NB4 (cell line): ENCODE measurements around the gene NEXMIF.
"Not testable (repeated sequence)": the region's sequence is repeated elsewhere in the genome, so short reads cannot be mapped to it uniquely, and the experiment has no call there.

Source experiments
- DNase-seq: peaks from one replicate; pipeline ENCODE4 v3.0.0; 2010; ENCODE audit warnings: low read depth
- H3K4me3 ChIP-seq: one replicate; pipeline ENCODE4 v1.5.1; 2011; ENCODE audit warnings: mild to moderate bottlenecking, low read depth, low read length, moderate library complexity
- MAX ChIP-seq: IDR thresholded peaks from 2 replicates; pipeline ENCODE4 v1.6.1; 2011; ENCODE audit warnings: low read depth, low read length
- MYC ChIP-seq: IDR thresholded peaks from 2 replicates; pipeline ENCODE4 v1.6.1; 2011; ENCODE audit warnings: low read depth, low read length
- POLR2A ChIP-seq: IDR thresholded peaks from 2 replicates; pipeline ENCODE4 v1.6.1; 2011; ENCODE audit warnings: mild to moderate bottlenecking; ENCODE audit not compliant: insufficient read length; ENCODE audit errors: extremely low read depth
- TF ChIP-seq, protein P1 (sequence below): IDR thresholded peaks from one replicate; pipeline ENCODE4 v1.5.1; 2012; ENCODE audit warnings: low read depth, low read length

Gene NEXMIF

DNA sequence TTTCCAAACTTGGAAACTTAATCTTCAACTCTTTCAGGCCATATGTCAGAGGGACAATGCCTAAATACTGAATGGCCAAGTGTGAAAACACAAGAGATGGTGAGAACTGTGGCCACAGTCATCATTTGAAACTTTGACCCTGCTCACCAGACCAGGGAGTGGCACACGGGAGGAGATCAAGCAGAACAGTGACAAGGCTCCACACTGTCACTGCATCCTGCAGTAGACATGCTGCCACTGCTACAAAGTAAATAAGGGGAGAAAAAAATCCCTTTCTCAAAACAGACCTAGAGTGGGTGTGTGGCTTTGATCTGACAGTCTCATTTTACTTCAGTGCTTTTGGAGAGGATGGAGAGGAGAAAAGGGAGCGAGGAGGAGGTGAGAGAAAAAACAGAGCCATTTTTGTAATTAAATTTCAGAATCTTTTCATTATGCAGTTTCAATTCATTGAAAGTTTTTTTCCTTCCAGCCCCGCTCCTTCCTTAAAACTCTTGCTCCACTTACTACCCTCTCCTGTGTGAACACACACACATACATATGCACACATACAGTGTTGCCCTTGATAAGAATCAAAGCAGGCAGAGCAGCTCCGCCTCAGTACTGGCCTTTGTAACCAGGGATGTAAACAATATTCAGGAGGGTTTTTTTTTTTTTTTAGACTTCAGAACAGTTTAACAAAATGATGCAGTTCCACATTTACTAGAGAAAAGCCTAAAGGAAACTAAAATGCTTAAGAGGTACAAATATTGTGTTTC lies 34.4 kb downstream of the NEXMIF start:
- no peak overlapping the region for H3K4me3 ChIP-seq
- no peak for DNase-seq
- TF ChIP-seq MYC (no peak), MAX (no peak), POLR2A (no peak)
- TF ChIP-seq, protein P1, sequence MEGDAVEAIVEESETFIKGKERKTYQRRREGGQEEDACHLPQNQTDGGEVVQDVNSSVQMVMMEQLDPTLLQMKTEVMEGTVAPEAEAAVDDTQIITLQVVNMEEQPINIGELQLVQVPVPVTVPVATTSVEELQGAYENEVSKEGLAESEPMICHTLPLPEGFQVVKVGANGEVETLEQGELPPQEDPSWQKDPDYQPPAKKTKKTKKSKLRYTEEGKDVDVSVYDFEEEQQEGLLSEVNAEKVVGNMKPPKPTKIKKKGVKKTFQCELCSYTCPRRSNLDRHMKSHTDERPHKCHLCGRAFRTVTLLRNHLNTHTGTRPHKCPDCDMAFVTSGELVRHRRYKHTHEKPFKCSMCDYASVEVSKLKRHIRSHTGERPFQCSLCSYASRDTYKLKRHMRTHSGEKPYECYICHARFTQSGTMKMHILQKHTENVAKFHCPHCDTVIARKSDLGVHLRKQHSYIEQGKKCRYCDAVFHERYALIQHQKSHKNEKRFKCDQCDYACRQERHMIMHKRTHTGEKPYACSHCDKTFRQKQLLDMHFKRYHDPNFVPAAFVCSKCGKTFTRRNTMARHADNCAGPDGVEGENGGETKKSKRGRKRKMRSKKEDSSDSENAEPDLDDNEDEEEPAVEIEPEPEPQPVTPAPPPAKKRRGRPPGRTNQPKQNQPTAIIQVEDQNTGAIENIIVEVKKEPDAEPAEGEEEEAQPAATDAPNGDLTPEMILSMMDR: no peak

DNA sequence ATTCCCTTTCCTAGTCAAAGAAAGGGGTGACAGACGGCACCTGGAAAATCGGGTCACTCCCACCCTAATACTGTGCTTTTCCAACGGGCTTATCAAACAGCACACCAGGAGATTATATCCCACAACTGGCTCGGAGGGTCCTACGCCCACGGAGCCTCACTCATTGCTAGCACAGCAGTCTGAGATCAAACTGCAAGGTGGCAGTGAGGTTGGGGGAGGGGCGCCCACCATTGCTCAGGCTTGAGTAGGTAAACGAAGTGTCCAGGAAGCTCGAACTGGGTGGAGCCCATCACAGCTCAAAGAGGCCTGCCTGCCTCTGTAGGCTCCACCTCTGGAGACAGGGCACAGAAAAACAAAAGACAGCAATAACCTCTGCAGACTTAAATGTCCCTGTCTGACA lies 42.9 kb downstream of the NEXMIF start:
- DNase-seq, H3K4me3 ChIP-seq: not testable (repeated sequence)

DNA sequence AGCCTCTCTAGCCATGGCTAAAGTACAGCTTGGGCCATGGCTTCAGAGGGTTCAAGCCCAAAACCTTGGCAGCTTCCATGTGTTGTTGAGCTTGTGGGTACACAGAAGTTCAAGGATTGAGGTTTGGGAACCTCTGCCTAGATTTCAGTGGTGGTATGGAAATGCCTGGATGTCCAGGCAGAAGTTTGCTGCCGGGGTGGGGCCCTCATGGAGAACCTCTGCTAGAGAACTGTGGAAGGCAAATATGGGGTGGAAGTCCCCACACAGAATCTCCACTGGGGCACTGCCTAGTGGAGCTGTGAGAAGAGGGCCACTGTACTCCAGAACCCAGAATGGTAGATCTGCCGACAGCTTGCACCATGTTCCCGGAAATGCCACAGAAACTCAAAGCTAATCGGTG lies 59.5 kb downstream of the NEXMIF start:
- DNase-seq: no peak
- no peak overlapping the region for H3K4me3 ChIP-seq
- no peak for TF ChIP-seq MYC
- TF ChIP-seq, protein P1: no peak
- no peak for TF ChIP-seq POLR2A
- no peak for TF ChIP-seq MAX

DNA sequence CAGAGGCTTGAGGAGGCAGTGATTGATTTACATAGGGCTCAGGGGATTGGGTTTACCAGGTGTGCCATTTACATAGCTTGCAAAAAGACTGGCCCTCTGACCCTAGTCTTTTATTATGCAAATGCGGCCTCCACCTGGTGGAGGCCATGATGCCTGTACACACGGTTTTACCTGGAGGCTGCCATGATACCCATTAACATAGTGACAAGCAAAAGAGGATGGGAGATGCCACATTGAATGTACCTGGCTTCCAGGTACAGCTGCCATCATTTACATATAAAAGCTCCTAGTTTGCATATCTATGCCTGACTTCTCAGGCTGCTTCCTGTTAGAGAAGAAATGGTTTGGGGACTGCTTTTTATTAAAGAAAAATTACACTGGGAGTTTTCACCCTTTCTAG lies 72.0 kb downstream of the NEXMIF start:
- TF ChIP-seq POLR2A (no peak), MAX (no peak), MYC (no peak)
- TF ChIP-seq, protein P1: no peak
- H3K4me3 ChIP-seq: no peak overlapping the region
- no peak for DNase-seq

- H3K4me3 ChIP-seq: no peak overlapping the region
- TF ChIP-seq POLR2A: no peak
- TF ChIP-seq, protein P1: no peak
- TF ChIP-seq MAX: no peak
- TF ChIP-seq MYC: no peak
- DNase-seq: peak; percentile 7
These were observed 89.7 kb downstream of the NEXMIF start for GRCh38 chrX:74835566-74835965.

DNA sequence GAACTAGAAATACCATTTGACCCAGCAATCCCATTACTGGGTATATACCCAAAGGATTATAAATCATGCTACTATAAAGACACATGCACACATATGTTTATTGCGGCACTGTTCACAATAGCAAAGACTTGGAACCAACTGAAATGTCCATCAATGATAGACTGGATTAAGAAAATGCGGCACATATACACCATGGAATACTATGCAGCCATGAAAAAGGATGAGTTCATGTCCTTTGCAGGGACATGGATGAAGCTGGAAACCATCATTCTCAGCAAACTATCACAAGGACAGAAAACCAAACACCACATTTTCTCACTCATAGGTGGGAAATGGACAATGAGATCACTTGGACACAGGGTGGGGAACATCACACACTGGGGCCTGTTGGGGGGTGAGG lies 105.5 kb downstream of the NEXMIF start:
- DNase-seq, H3K4me3 ChIP-seq: not testable (repeated sequence)

- no peak overlapping the region for H3K4me3 ChIP-seq
- DNase-seq: no peak
- TF ChIP-seq POLR2A (no peak), MAX (no peak), MYC (no peak)
- TF ChIP-seq, protein P1: no peak
These were observed 110.6 kb downstream of the NEXMIF start for GRCh38 chrX:74814681-74815080.
